NCI-H2171 treated with DMSO at 0.1 percent for 48 hours (cell line): ENCODE measurements around the gene TBC1D5.
"Not testable (repeated sequence)": the region's sequence is repeated elsewhere in the genome, so short reads cannot be mapped to it uniquely, and the experiment has no call there.

Experiments
- DNase-seq: peaks from one replicate; lab custom pipeline; 2025; lab: John Stamatoyannopoulos, UW

The TBC1D5 gene

DNA sequence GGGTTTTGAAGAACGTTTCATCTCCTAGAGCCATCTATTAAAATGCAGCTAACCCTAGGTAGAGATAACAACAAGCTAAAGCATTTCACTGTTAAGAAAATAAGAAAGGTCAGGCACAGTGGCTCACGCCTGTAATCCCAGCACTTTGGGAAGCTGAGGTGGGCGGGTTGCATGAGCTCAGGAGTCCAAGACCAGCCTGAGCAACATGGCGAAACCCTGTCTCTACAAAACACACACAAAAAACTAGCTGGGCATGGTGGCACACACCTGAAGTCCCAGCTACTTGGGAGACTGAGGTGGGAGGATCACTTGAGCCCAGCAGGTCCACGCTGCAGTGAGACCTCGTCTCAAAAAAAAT lies 5.4 kb upstream of the TBC1D5 start:
- DNase-seq, result no peak

DNA sequence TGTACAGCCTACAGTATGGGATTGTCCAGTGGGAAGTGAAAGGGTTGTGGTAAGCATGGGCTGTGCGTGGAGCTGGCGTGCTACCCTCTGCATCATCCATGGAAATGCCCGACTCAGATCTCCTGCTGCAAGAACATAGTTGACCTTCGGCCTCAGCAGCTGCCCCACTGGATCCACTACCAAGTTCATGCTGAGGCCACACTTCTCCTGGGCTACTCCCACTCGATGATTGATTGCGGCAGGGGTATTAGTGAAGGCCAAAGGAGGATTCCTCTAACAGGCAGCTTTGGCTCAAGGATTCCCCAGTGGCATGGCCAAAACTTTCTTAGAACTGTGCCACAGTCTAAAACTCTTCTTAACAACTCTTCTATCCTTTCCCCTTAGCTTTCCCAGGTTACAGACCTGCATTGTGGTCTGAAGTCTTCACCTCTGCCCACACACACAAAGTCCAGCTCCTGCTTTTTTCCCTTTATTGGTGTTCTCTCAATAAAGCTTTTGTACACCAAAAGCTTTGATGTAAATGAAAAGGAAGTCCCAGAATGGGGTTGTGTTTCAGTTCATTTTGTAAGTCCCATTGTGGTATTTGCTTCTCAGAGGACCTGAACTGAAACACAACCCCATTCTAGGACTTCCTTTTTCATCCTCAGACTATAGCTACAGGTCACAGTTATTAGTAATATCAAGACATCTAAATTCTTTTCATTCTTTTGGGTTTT lies 4.9 kb upstream of the TBC1D5 start:
- no peak for DNase-seq

DNA sequence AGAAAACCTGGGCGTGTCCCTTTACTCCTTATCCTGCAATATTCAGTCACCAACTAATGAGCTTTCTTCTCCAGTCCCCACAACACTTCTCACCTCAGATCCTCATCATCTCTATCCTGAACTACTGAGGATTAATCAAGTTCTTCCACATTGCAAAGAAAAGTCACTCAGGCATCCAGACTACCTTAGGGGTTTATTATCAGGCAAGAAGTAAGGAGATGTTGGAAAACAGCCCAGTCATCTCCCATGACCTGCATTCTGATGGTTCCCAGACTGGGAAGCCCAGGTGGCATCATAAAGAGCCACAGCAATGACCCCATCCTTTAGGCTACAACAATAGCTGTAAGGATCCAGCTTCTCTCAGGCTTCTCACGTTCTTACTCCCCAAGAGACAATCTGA lies 3.5 kb upstream of the TBC1D5 start:
- no peak for DNase-seq

- DNase-seq, result no peak
These were observed 2.9 kb upstream of the TBC1D5 start for GRCh38 chr3:17745301-17745700.

DNA sequence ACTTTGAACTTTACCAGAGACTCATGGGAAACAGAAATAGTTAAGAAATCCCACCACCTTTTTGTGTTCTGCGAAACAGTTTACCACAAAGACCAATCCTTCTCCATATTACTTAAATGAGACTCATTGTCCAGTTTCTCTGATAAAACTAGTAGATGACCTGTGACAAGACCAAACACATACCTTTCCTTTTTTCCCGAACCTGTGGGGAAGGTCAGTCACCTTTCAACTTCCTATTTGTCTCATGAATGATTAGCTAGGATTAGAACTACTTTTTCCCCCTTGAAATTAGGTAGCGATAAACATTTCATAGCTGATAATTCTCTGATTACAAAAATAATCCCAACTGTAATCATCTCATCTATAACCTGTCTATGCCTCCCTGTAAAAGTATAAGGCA lies 2.3 kb upstream of the TBC1D5 start:
- DNase-seq, result no peak

GRCh38 chr3:17743658-17743995 lies 1.2 kb upstream of the TBC1D5 start:
- no peak for DNase-seq

- DNase-seq, result no peak
These were observed 638 bp upstream of the TBC1D5 start for GRCh38 chr3:17742880-17743657.

DNA sequence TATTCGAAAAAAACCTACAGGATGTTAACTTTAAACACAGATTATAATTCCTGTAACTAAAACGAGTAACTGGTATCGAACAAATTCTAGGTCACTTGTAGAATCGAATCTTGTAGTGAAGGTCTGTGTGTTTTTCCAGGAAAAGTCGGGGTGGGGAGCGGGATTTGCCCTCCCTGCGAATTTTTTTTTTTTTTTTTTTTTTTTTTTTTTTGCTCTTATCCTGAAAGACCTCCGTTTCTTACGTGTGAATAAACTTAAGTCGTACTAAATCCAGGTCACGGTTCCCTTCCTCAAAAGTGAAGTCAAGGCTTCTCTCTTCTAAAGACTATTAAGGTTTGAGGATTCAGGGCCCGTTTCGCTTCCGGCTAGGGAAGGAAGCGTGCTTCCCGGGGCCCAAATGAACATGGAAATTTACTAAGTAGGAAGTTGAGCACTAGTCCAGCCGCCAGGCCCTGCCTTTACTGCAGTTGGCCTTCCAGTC lies 770 bp downstream of the TBC1D5 start:
- DNase-seq, result no peak

GRCh38 chr3:17740721-17741141 lies 1.7 kb downstream of the TBC1D5 start:
- peak; percentile 13 for DNase-seq

DNA sequence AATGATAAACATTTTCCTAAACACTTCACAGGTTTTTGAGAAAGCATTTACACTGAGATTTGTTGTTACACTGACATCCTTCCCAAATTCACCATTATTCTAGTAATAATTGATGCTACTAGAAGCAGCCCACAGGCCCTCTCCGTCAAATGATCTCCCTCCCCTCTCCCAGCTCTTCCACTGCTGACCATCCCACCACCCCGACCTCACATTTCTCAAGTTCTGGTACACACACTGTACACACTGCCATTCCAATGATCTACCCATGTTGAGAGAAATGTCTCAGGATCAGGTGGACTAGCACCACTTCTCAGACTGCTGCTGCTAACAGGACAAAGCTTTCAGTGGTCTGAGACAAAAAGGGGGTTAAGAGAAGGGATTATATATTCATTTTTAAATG lies 3.5 kb downstream of the TBC1D5 start:
- no peak for DNase-seq

- DNase-seq, result no peak
These were observed 4.2 kb downstream of the TBC1D5 start for GRCh38 chr3:17738219-17738618.

- no peak for DNase-seq
These were observed 4.8 kb downstream of the TBC1D5 start for GRCh38 chr3:17737591-17737990.

- DNase-seq, result not testable (repeated sequence)
These were observed 7.1 kb downstream of the TBC1D5 start for GRCh38 chr3:17735362-17735761.

DNA sequence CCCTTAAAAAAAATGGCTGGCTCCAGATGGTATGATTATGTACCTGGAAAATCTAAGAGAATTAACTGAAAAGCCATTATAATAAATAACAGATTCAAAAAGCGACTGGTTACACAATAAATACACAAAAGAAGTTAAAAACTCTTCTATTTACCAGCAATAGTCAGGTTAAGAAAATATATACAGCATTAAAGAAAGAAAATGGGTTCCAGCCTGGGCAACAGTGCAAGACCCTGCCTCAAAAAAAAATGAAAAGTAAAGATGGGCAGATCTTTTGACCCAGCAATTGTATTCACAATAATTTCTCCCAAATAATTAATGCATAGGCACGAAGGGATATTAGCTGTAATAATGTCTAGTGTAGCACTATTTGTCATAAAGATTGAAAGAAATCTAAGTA lies 8.7 kb downstream of the TBC1D5 start:
- no peak for DNase-seq

GRCh38 chr3:17733215-17733614 lies 9.2 kb downstream of the TBC1D5 start:
- DNase-seq, result no peak

DNA sequence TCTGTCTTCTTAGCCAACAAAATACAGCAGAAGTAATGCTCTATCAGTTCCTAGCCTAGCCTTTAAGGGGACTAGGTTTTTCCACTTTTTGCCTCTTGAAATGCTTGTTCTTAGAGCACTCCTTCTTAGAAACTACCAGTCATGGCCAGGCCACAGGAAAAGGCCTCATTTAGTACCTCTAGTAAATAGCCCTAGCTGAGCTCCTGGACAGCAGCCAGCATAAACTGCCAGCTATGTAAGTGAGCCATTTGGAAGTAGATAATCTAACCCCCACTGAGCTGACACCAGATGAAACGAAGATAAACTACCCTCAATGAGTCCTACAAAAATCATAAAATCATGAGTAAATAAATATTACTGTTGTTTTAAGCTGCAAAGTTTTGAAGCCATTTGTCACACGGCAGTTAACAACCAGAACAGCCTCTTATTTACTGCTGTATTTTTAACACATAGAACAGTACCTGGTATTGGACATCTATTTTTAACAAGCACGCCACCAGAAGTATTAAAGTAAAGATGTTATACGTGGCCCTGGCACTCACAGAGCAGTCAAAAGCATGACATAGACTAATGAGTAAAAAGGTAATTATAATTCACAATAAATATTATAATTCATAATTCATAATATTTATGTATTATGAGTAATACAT lies 12.0 kb downstream of the TBC1D5 start:
- no peak for DNase-seq

DNA sequence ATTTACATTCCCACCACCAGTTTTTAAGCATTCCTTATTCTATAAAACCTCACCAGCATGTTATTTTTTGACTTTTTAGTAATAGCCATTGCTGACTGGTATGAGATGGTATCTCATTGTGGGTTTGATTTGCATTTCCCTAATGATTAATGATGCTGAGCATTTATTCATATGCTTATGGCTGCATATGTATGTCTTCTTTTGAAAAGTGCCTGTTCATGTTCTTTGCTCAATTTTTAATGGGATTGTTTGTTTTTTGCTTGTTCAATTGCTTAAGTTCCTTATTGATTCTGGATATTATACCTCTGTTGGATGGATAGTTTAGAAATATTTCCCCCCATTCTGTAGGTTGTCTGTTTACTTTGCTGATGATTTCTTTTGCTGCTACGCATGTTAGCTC lies 16.1 kb downstream of the TBC1D5 start:
- DNase-seq, result no peak

- not testable (repeated sequence) for DNase-seq
These were observed 16.6 kb downstream of the TBC1D5 start for GRCh38 chr3:17725844-17726243.

- no peak for DNase-seq
These were observed 17.5 kb downstream of the TBC1D5 start for GRCh38 chr3:17724948-17725347.

DNA sequence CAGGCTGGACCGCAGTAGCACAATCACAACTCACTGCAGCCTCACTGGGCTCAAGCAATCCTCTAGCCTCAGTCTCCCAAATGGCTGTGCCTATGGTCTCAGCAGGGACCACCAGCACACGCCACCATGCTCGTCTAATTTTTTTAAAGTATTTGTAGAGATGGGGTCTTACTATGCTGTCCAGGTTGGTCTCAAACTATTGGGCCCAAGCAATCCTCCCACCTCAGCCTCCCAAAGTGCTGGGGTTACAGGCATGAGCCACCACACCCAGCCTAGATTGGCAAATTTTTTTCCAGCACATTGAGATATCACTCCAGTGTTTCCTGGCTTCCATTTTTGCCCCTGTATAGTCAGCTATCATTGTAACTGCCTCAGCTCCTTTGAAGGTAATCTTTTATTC lies 18.3 kb downstream of the TBC1D5 start:
- DNase-seq, result no peak

DNA sequence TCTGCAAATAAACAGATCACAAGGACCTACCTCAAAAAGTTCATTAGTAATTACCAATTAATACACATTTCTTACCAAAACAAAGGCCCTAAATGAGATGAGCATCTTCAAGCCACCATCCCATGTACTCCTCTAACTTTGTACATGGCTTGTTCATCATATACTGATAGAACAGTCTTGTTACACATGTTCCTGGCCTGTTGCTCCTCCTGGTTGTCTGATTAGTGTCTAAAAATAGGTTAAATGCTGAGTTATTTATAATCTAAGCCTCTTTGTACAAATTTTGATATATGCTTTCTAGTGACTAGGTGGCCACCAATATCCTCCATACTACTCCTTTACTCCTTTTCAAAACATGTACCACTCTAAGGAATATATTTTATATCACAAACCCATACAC lies 25.0 kb downstream of the TBC1D5 start:
- DNase-seq, result no peak

- no peak for DNase-seq
These were observed 28.0 kb downstream of the TBC1D5 start for GRCh38 chr3:17714473-17714872.

DNA sequence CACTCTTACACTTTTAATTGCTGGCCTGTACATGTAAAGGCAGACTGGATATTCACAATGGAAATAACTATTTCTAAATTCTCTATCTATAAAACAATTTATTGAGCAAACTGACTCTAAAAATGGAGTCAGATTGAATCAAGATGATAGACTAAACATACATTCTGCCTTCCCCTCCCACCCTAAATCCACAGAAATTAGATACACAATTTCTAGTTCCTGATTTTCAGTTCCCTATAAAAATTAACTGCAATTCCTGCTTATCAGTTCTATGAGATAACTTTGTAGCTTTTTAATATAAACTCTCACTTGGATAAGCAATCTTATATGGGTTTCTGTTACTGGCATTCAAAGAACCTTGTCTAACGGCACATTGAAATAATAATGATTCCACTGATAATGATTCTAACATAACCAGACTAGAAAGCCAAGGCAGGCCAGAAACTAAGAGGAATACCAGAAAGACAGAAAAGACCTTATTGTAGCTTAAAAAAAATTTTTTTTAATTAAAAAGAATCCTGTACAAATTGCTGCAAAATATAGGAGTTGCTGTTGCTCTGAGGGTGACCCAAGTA lies 33.1 kb downstream of the TBC1D5 start:
- DNase-seq, result no peak
